HG03175 (cell line): Measurements from ENCODE around the gene SMPD2.
"Not testable (repeated sequence)": the region's sequence is repeated elsewhere in the genome, so short reads cannot be mapped to it uniquely, and the experiment has no call there.

Experiments
- ATAC-seq: cut with Tn5 transposase; IDR thresholded peaks from one replicate; pipeline ENCODE4 v1.9.1; 2021; ENCODE audit warnings: mild to moderate bottlenecking, moderate library complexity; ENCODE audit not compliant: unreplicated experiment

Gene SMPD2

GRCh38 chr6:109460161-109460829, 19.8 kb downstream of the SMPD2 start:
- ATAC-seq: no peak

GRCh38 chr6:109461205-109461604, 20.7 kb downstream of the SMPD2 start:
- ATAC-seq: not testable (repeated sequence)

- ATAC-seq: no peak
These were observed 21.4 kb downstream of the SMPD2 start for GRCh38 chr6:109461733-109462526.

GRCh38 chr6:109465772-109466171, 25.2 kb downstream of the SMPD2 start:
- no peak for ATAC-seq

GRCh38 chr6:109466212-109466923, 25.8 kb downstream of the SMPD2 start:
- no peak for ATAC-seq

- ATAC-seq: no peak
These were observed 27.2 kb downstream of the SMPD2 start for GRCh38 chr6:109467696-109468095.

- no peak for ATAC-seq
These were observed 29.2 kb downstream of the SMPD2 start for GRCh38 chr6:109469591-109470189.

GRCh38 chr6:109471105-109471810, 30.7 kb downstream of the SMPD2 start:
- ATAC-seq: no peak

- peak; percentile 47 for ATAC-seq
These were observed 31.8 kb downstream of the SMPD2 start for GRCh38 chr6:109472132-109472995.

GRCh38 chr6:109473120-109473519, 32.6 kb downstream of the SMPD2 start:
- ATAC-seq: no peak

GRCh38 chr6:109474995-109475394, 34.5 kb downstream of the SMPD2 start:
- ATAC-seq: no peak

GRCh38 chr6:109475625-109476024, 35.1 kb downstream of the SMPD2 start:
- no peak for ATAC-seq

- no peak for ATAC-seq
These were observed 36.7 kb downstream of the SMPD2 start for GRCh38 chr6:109477184-109477583.

GRCh38 chr6:109477725-109478124, 37.2 kb downstream of the SMPD2 start:
- peak; percentile 55 for ATAC-seq

GRCh38 chr6:109478222-109478805, 37.8 kb downstream of the SMPD2 start:
- ATAC-seq: no peak

- ATAC-seq: no peak
These were observed 38.5 kb downstream of the SMPD2 start for GRCh38 chr6:109478841-109479624.

GRCh38 chr6:109480993-109481480, 40.5 kb downstream of the SMPD2 start:
- ATAC-seq: no peak
